HFF-Myc (cell line): Measurements from ENCODE around the gene ZNF492.

ENCODE experiments used
- DNase-seq: peaks from one replicate; pipeline ENCODE4 v3.0.0-alpha.2; 2011; ENCODE audit warnings: low read depth; ENCODE audit errors: extremely low read depth
- H3K4me3 ChIP-seq: replicated peaks from 2 replicates; pipeline ENCODE4 v1.5.1; 2011; ENCODE audit warnings: low read depth, mild to moderate bottlenecking, control low read depth, low read length
- TF ChIP-seq, protein P1 (sequence below): IDR thresholded peaks from 2 replicates; pipeline ENCODE4 v1.5.1; 2012; ENCODE audit warnings: mild to moderate bottlenecking, low read depth, low read length, control low read depth; ENCODE audit errors: missing control alignments

Gene ZNF492

GRCh38 chr19:22633706-22634449, at the start of gene ZNF492:
ZNF492 (plus strand) TSS chr19:22634324; CDS start chr19:22653400, 19,076 bp downstream.
- peak; percentile 5 for DNase-seq

DNA sequence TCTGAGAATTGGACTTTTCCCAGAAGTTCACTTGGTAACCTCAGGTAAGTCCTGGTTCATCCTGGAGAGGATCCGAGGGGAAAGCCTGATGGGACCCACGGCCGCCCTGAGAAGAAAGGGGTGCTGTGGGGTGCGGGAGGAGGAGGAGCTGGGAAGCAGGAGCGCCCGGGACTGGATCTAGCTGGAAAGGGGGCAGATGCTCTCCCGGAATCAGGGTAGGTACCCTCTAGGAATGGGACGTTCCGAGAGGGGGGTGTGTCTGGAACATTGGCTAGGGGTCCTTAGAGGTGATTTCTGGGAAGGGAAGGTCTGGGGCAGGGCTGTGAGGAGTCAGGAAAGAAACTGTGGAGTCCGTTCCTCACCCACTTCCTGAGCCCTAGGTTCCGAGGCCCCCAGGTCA, 38.7 kb upstream of the ZNF492 start:
- no peak for DNase-seq
- TF ChIP-seq, protein P1, sequence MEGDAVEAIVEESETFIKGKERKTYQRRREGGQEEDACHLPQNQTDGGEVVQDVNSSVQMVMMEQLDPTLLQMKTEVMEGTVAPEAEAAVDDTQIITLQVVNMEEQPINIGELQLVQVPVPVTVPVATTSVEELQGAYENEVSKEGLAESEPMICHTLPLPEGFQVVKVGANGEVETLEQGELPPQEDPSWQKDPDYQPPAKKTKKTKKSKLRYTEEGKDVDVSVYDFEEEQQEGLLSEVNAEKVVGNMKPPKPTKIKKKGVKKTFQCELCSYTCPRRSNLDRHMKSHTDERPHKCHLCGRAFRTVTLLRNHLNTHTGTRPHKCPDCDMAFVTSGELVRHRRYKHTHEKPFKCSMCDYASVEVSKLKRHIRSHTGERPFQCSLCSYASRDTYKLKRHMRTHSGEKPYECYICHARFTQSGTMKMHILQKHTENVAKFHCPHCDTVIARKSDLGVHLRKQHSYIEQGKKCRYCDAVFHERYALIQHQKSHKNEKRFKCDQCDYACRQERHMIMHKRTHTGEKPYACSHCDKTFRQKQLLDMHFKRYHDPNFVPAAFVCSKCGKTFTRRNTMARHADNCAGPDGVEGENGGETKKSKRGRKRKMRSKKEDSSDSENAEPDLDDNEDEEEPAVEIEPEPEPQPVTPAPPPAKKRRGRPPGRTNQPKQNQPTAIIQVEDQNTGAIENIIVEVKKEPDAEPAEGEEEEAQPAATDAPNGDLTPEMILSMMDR: no peak
- H3K4me3 ChIP-seq: no peak overlapping the region

More at GRCh38 chr19:22633706-22634449, at the start of gene ZNF492:
- H3K4me3 ChIP-seq: peak within 1 kb of the TSS; percentile 38

GRCh38 chr19:22595918-22596341, 38.2 kb upstream of the ZNF492 start:
- TF ChIP-seq, protein P1: no peak
- no peak overlapping the region for H3K4me3 ChIP-seq
- DNase-seq: no peak

- H3K4me3 ChIP-seq: no peak overlapping the region
- TF ChIP-seq, protein P1: no peak
- no peak for DNase-seq
Measured at GRCh38 chr19:22600690-22601648, 33.2 kb upstream of the ZNF492 start.

GRCh38 chr19:22601906-22602630, 32.1 kb upstream of the ZNF492 start:
- no peak overlapping the region for H3K4me3 ChIP-seq
- no peak for DNase-seq
- TF ChIP-seq, protein P1: no peak

DNA sequence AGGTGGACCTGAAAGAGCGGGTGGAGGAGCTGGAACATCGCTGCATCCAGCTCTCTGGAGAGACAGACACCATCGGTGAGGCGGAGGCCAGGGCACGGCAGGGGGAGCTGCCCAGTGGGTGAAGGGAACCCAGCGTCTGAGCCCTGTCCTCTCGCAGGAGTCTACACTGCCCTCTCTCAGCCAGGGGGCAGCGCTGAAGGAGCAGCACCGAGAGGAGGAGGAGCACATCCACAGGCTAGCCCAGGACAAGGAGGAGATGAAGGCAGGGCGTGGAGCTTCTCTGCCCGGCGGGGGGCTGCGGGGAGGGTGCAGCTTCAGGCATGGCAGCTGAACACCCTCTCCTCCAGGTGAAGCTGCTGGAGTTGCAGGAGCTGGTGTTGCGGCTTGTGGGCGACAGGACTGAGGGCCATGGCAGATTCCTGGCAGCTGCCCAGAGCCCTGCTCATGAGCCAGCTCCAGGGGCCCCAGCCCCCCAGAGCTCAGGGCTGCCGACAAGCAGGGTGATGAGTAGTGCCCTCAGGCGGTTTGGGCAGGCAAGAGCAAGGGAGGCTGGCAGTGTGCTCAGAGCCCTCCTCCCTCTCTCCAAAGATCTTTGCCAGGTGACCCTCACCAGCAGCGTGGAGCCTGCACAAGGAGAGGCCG, 31.4 kb upstream of the ZNF492 start:
- DNase-seq: no peak
- TF ChIP-seq, protein P1: no peak
- no peak overlapping the region for H3K4me3 ChIP-seq
